Globus pallidus (tissue), 1 donor: ENCODE results near the gene TIGD6.

ENCODE experiments used
- DNase-seq: peaks from one replicate; pipeline ENCODE4 v3.0.0-alpha.2; 2015; ENCODE audit warnings: low spot score

The TIGD6 gene

GRCh38 chr5:150016537-150016936 lies 16.1 kb upstream of the TIGD6 start:
- no peak for DNase-seq

DNA sequence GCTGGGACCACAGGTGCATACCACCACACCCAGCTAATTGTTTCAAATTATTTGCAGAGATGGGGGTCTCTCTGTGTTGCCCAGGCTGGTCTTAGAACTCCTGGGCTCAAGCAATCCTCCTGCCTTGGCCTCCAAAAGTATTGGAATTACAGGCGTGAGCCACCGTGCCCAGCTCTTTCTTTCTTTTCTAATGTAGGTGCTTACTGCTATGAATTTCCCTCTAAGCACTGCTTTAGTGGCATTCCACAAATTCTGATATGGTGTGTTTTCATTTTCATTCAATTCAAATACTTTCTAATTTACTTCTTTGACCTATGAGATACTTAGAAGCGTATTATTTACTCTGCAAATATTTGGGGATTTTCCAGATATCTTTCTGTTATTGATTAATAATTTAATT lies 15.0 kb upstream of the TIGD6 start:
- DNase-seq = no peak

DNA sequence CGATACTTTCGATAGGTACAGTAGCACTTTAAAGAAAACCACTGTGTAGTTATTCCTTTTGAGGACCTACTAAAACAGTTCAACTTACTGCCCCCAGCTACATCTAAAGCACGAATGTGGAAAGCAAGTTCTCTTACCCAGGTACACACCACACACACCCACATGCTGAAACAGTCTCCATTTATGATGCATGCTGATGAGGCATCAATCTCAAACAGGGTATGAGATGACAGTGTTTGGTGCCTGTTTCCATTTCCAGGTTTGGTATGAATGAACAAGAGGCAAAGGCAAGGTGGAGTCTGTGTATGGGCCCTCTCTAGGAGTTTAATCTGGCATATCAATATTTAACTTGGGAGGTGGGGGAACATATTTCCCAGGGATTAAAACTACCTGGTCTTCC lies 14.0 kb upstream of the TIGD6 start:
- no peak for DNase-seq

GRCh38 chr5:150013931-150014330 lies 13.5 kb upstream of the TIGD6 start:
- no peak for DNase-seq

GRCh38 chr5:150009671-150010387 lies 9.4 kb upstream of the TIGD6 start:
- no peak for DNase-seq

- DNase-seq = no peak
These were observed 6.6 kb upstream of the TIGD6 start for GRCh38 chr5:150007050-150007449.

DNA sequence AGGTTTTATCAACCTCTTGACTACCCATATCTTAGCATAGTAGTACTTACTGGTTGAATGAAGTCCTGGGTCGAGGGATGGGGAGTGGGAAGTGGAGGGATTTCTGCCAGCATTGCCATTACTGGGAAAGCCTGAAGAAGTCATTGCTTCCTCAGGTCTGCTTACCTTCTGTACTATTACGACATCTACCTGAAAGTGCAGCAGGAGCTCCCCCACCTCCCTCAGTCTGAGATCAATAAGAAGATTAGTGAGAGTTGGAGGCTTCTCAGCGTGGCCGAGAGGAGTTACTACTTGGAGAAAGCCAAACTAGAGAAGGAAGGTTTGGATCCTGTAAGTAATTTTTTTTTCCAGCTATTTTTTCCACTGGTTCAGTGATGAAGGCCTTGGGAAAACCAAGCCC lies 5.9 kb upstream of the TIGD6 start:
- DNase-seq = no peak

GRCh38 chr5:150001660-150002486 lies 1.4 kb upstream of the TIGD6 start:
- DNase-seq = peak; percentile 52

GRCh38 chr5:150000990-150001659 lies 671 bp upstream of the TIGD6 start:
- peak; percentile 22 for DNase-seq

GRCh38 chr5:149999866-150000255 lies 593 bp downstream of the TIGD6 start:
- DNase-seq = no peak

GRCh38 chr5:149999359-149999758 lies 1.1 kb downstream of the TIGD6 start:
- no peak for DNase-seq

GRCh38 chr5:149998281-149998680 lies 2.2 kb downstream of the TIGD6 start:
- no peak for DNase-seq

DNA sequence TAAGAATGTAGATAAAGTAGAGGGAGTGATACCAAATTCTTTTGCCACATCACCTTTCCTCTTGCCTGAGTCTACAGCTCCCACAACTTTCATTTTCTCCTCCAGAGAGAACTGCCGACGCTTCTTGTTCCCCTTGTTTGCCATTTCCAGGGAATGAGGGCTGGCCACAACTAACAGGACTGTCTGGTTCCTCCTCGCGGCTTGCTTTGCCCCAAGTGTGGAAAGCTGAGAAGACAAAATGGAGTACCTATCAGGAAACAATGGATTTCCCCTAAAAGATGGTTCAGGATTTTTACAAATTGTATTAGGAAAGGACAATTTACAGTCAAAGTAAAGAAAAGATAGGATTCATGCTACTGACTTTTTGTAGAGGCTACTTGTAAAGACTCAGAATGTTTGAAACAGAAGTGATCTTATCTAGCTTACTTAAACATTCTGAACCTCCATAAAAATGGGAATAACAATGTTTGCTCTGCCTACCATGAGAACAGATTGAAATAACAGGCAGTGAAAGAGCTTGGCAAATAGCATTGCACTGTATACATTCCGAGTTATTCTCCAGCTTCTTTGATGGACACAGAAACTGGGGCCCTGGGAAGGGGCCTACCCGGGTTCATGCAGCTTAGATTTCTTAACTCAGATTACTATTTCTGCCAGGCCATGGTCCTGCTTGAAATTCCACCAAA lies 4.1 kb downstream of the TIGD6 start:
- DNase-seq = no peak

DNA sequence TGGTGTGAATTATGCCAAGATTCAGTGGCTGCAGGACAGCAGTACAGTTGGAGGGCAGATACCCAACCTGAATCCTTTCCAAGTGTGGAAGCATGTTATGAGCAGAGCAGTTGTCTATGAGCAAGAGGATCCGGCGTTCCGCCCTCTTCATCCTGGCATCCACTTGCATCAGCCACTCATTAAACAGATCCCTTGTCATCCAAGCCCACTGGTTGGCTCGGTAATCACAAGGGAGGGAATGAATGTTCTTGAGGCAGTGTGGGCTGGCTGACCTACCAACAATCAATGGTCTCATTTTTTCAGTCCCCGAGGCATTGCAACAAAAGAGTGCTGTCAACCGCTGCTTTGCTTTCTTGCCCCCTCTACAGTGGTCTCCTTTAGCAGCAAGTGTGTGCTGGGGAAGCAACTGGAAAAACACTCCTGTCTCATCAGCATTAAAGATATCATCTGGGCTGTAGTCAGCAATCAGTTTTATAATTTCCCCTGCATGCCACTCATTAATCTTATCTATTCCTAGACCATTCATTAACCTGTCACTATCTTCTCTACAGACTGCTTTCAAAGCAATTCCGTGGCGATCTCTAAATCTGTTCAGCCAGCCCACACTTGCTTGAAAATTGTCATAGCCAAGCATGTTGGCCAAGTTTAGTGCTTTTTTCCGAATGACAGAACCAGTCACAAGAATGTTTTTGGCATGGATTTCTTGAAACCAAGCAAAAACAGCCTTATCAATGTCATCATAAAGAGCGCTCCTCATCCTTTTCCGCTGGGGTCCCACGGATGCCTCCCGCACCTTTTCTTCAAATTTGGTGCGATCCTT lies 4.9 kb downstream of the TIGD6 start:
- peak; percentile 78 for DNase-seq

DNA sequence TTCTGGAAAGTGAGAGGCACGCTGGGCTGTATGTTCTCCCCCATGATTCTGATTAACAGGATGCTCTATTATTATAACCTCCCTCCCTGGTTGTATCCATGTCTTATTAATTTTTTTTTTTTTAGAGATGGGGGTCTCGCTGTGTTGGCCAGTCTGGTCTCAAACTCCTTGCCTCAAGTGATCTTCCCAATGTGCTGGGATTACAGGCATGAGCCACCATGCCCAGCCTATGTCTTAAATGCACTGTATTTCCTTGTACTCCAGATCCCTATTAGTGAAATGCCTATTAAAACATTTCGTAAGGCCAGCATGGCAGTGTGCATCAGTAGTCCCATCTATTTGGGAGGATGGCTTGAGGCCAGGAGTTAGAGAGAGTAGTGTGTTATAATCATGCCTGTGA lies 7.0 kb downstream of the TIGD6 start:
- no peak for DNase-seq

GRCh38 chr5:149990518-149991376 lies 9.7 kb downstream of the TIGD6 start:
- peak; percentile 65 for DNase-seq

GRCh38 chr5:149988126-149988525 lies 12.3 kb downstream of the TIGD6 start:
- no peak for DNase-seq

DNA sequence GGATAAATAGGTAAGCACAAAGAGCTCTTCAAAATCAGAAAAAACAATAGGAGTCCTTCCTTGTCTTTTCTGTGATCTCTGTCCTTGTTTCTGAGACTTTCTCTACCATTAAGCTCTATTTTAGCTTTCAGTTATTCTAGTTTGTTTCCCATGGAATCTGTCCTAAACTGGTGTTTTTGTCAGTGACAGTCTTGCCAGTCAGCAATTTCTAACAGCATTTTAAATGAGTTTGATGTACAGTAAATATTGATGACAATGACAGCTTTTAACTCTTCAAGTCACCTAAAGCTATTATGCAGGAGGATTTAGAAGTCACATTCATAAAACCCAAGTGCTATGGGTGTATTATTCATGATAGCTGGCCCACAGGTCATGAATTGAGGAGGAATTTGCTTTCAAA lies 17.9 kb downstream of the TIGD6 start:
- DNase-seq = no peak

- no peak for DNase-seq
These were observed 19.2 kb downstream of the TIGD6 start for GRCh38 chr5:149981206-149981605.

DNA sequence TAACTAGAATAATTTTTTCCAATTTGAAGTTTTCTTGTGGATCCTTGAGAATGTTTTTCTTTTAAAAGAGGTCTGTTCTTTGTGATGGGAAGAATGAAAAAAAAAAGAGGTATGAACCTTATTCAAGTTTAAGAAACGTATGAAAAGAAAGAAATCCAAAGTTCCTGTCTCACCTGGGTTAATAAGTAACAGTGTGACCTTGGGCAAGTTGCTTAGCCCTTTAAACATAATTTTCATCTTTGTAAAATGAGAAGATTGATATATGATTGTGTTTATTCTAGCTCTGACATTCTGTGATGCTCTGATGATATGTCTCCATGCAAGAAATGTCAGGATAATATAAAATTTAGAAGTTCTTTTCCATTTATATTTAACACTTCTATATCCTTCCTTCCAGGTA lies 20.6 kb downstream of the TIGD6 start:
- DNase-seq = no peak

GRCh38 chr5:149975409-149975808 lies 25.0 kb downstream of the TIGD6 start:
- no peak for DNase-seq
